Naive thymus-derived CD8-positive, alpha-beta T cell (primary cell): ENCODE measurements around the gene ZNF326. TPM values are rescaled to one million over a fixed set of nuclear protein-coding genes. Genes with fewer than 3 reads are reported as not detected.
"Not testable (repeated sequence)": the region's sequence is repeated elsewhere in the genome, so short reads cannot be mapped to it uniquely, and the experiment has no call there.

Experiments
- ATAC-seq, 2 donors: fragments of 150-1000 bp; cut with Tn5 transposase in 1 of 2; sonication (Bioruptor Pico), chemical (Tn5 transposase) in 1 of 2; 1 replicate in 1 of 2; 2 replicates in 1 of 2; pipeline ENCODE4 v1.10.0; 2021; ENCODE audit warnings: mild to moderate bottlenecking in 2 of 2, moderate library complexity in 2 of 2
- POLR2A ChIA-PET: fragments of 350-600 bp; sonication (Branson Sonifier 250); formaldehyde crosslinking; loops from one replicate; lab custom pipeline; 2021; ENCODE audit warnings: antibody characterized with exemption; lab: Charles Lee
- DNase-seq, 10 donors: peaks; one replicate each; pipeline versions ENCODE4 v3.0.0 to v3.0.0-alpha.2; 2020 to 2022
- H3K27ac Mint-ChIP-seq, 10 donors: one replicate each; pipeline ENCODE4 v1.8.0; 2020 to 2022; ENCODE audit warnings: mild to moderate bottlenecking in 10 of 10, mixed read lengths in 10 of 10, moderate library complexity in 4 of 10, inconsistent platforms in 1 of 10
- H3K27me3 Mint-ChIP-seq, 5 donors: one replicate each; pipeline ENCODE4 v1.8.0; 2021 to 2022; ENCODE audit warnings: mixed read lengths in 5 of 5
- H3K36me3 Mint-ChIP-seq, 3 donors: one replicate each; pipeline ENCODE4 v1.8.0; 2020 to 2022; ENCODE audit warnings: mixed read lengths in 3 of 3, mild to moderate bottlenecking in 2 of 3, inconsistent platforms in 1 of 3
- H3K4me1 Mint-ChIP-seq, 4 donors: one replicate each; pipeline ENCODE4 v1.8.0; 2021 to 2022; ENCODE audit warnings: mixed read lengths in 4 of 4
- H3K4me3 Mint-ChIP-seq, 10 donors: one replicate each; pipeline ENCODE4 v1.8.0; 2020 to 2022; ENCODE audit warnings: mild to moderate bottlenecking in 10 of 10, mixed read lengths in 10 of 10, moderate library complexity in 6 of 10, inconsistent platforms in 1 of 10
- H3K9me3 Mint-ChIP-seq, 9 donors: one replicate each; pipeline ENCODE4 v1.8.0; 2020 to 2022; ENCODE audit warnings: mixed read lengths in 9 of 9, mild to moderate bottlenecking in 3 of 9, inconsistent platforms in 1 of 9, moderate library complexity in 1 of 9
- polyA plus RNA-seq, 3 donors: library from polyadenylated mRNA; unstranded; fragments of 300-500 nt; fragmentation: Illumina TruSeq; gene quantifications; one replicate each; pipeline ENCODE4 v1.2.3, GENCODE V29; 2021
- total RNA-seq, 8 experiments: library from RNA in 2 of 8; stranded (reverse) in 2 of 8; gene quantifications; one replicate each; pipeline ENCODE4 v1.2.3 and lab custom pipeline; 2021 to 2026

Gene ZNF326
- total and polyA plus RNA-seq, 5 experiments from 2014 or later: 4.3 to 27.3 (median 6.0) TPM

- POLR2A ChIA-PET: no interaction called here
- Mint-ChIP-seq H3K36me3 (no peaks in the 10 kb centered on the region), H3K9me3 (no peaks in the 10 kb centered on the region)
These were observed 20.7 kb upstream of the ZNF326 start for GRCh38 chr1:89974256-89974655.

DNA sequence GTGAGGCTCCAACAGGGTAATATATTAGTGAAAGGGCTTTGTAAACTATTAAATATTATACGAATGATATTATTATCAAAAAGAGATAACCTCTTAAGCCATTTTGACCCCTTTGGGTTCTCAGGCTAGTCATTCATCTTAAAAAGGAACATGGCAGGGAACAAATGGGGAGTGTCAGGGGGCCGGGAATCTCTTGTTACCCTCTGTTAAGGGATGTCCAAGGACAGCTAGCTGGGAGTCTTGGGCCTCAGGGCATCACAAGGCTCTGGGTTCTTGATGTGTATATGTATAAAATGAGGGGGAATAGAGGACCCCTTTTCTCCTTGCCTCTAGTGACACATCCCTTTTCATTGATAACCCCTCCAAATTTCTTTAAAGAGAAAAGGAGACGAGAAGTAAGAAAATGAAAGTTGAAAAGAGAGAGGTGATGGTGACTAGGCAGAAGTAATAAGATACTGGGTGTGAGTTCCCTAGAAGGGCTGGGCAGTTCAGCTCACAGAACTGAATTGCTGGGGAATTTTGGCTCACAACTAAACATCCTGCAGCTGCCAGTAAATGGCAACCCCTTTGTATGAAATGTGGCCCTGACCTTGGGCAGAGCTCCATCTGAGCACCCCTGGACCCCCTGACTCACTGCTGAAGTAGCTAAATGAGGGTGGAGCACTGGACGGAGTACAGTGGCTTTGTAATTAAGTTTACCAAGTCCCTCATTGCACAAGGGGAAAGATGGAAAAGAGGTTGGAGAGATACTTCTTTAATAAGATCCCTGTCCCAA lies 20.0 kb upstream of the ZNF326 start:
- Mint-ChIP-seq H3K36me3 (no peaks in the 10 kb centered on the region), H3K9me3 (no peaks in the 10 kb centered on the region), H3K27ac (no peak overlapping the region), H3K4me3 (no peak overlapping the region), H3K4me1 (peaks cover 0 to 3% (median 0%) of the 10 kb centered on the region in 4 donors), H3K27me3 (peaks cover 0 to 2% (median 0%) of the 10 kb centered on the region in 5 donors)
- ATAC-seq: no peak
- no peak for DNase-seq
- POLR2A ChIA-PET: no interaction called here

More at GRCh38 chr1:89974256-89974655, 20.7 kb upstream of the ZNF326 start:
- Mint-ChIP-seq H3K27me3 (peaks cover 0 to 2% (median 0%) of the 10 kb centered on the region in 5 donors), H3K4me3 (no peak overlapping the region), H3K27ac (no peak overlapping the region), H3K4me1 (peaks cover 0 to 3% (median 0%) of the 10 kb centered on the region in 4 donors)
- ATAC-seq (no peak), DNase-seq (no peak)

GRCh38 chr1:89975540-89976125 lies 19.3 kb upstream of the ZNF326 start:
- Mint-ChIP-seq H3K27me3 (peaks cover 0 to 2% (median 0%) of the 10 kb centered on the region in 5 donors), H3K4me3 (no peak overlapping the region), H3K36me3 (no peaks in the 10 kb centered on the region), H3K27ac (peak overlapping the region in 1 of 10 donors; percentile 43), H3K4me1 (peaks cover 0 to 3% (median 0%) of the 10 kb centered on the region in 4 donors), H3K9me3 (no peaks in the 10 kb centered on the region)
- ATAC-seq: no peak
- no peak for DNase-seq
- POLR2A ChIA-PET: interaction anchor here (0.8 kb wide), 1 partner anchor 13 kb away, joined by 4 read pairs; no protein-coding TSS in a partner anchor

- Mint-ChIP-seq H3K27me3 (peaks cover 0 to 1% (median 0%) of the 10 kb centered on the region in 5 donors), H3K27ac (no peak overlapping the region), H3K4me1 (peaks cover 0 to 1% (median 0%) of the 10 kb centered on the region in 4 donors), H3K9me3 (no peaks in the 10 kb centered on the region), H3K4me3 (no peak overlapping the region), H3K36me3 (no peaks in the 10 kb centered on the region)
- no peak for ATAC-seq
- no peak for DNase-seq
- POLR2A ChIA-PET: no interaction called here
These were observed 16.2 kb upstream of the ZNF326 start for GRCh38 chr1:89978755-89979154.

DNA sequence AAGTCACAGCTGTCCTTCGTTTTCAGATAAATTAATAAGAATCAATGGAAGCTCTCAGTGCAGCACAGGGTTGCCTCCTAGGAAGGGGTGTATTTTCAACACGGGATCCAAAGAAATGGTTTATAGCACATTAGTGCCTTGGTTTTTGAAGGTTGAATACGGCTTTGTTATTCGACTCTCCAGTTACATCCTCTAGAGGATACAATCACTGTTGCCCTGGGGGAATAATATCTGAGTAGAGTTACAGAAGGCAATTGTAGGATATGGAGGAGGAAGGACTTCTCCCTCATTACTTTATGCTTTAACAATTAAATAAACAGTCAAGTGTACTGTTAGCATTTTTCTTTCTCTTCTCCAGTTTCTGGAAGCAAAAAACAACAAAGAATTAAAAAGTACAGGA lies 14.3 kb upstream of the ZNF326 start:
- no peak overlapping the region for H3K27ac Mint-ChIP-seq
- no peak overlapping the region for H3K4me3 Mint-ChIP-seq
- H3K9me3 Mint-ChIP-seq: no peaks in the 10 kb centered on the region
- POLR2A ChIA-PET: no interaction called here
- DNase-seq (no peak), ATAC-seq (no peak)
- H3K4me1 Mint-ChIP-seq: no peaks in the 10 kb centered on the region
- no peaks in the 10 kb centered on the region for H3K27me3 Mint-ChIP-seq
- no peaks in the 10 kb centered on the region for H3K36me3 Mint-ChIP-seq

DNA sequence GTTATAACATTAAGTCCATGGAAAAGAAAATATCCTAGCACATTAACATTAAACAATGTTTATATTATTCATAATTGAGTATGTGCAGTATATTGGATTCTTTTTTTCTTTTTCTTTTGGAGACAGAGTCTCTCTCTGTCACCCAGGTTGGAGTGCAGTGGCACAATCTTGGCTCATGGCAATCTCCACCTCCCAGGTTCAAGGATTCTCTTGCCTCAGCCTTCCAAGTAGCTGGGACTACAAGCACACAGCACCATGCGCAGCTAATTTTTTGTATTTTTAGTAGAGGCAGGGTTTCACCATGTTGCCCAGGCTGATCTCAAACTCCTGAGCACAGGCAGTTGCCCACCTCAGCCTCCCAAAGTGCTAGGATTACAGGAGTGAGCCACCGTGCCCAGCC lies 12.1 kb upstream of the ZNF326 start:
- H3K27me3 Mint-ChIP-seq, H3K36me3 Mint-ChIP-seq, H3K4me1 Mint-ChIP-seq, H3K27ac Mint-ChIP-seq, H3K4me3 Mint-ChIP-seq, H3K9me3 Mint-ChIP-seq, DNase-seq, POLR2A ChIA-PET, ATAC-seq: not testable (repeated sequence)

DNA sequence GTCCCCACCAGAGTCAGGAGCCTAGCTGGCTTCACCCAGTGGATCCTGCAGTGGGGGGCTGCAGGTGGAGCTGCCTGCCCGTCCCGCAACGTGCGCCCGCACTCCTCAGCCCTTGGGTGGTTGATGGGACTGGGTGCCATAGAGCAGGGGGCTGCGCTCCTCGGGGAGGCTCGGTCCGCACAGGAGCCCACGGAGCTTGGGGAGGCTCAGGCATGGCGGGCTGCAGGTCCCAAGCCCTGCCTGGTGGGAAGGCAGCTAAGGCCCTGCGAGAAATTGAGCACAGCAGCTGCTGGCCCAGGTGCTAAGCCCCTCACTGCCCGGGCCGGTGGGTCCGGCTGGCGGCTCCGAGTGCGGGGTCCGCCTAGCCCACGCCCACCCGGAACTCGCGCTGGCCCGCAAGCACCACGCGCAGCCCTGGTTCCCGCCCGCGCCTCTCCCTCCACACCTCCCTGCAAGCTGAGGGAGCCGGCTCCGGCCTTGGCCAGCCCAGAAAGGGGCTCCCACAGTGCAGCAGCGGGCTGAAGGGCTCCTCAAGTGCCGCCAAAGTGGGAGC lies 10.3 kb upstream of the ZNF326 start:
- H3K4me1 Mint-ChIP-seq, H3K9me3 Mint-ChIP-seq, H3K36me3 Mint-ChIP-seq, H3K4me3 Mint-ChIP-seq, H3K27me3 Mint-ChIP-seq, H3K27ac Mint-ChIP-seq, ATAC-seq, DNase-seq: not testable (repeated sequence)
- POLR2A ChIA-PET: interaction anchor here (1.6 kb wide), 1 partner anchor 141 kb away, joined by 4 read pairs; no protein-coding TSS in a partner anchor

DNA sequence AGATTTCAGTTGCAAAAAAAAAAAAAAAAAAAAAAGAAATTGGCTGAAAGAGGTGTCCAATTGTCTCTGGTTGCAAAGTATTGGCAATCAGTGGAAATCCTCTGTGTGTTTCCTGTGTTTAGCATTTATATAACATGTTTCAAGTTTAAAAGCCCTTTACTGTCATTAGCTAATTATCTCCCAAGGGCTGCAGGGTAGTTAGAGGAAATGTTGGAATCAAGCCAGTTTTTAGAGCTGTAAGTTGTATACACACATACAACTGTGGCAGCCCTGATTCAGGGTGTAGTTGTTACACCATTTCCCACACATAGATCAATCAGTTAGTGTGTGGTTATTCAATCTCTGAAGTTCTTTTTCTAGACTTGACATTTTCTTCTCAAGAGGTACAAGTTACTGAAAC lies 8.9 kb upstream of the ZNF326 start:
- DNase-seq: no peak
- H3K9me3 Mint-ChIP-seq: no peaks in the 10 kb centered on the region
- no peak overlapping the region for H3K4me3 Mint-ChIP-seq
- H3K36me3 Mint-ChIP-seq: no peaks in the 10 kb centered on the region
- no peak for ATAC-seq
- no peaks in the 10 kb centered on the region for H3K4me1 Mint-ChIP-seq
- H3K27me3 Mint-ChIP-seq: peaks cover 0 to 2% (median 0%) of the 10 kb centered on the region in 5 donors
- POLR2A ChIA-PET: interaction anchor here (1.6 kb wide), 1 partner anchor 143 kb away, joined by 4 read pairs; no protein-coding TSS in a partner anchor
- no peak overlapping the region for H3K27ac Mint-ChIP-seq

GRCh38 chr1:89987159-89987819 lies 7.6 kb upstream of the ZNF326 start:
- peaks cover 0 to 4% (median 0%) of the 10 kb centered on the region in 5 donors for H3K27me3 Mint-ChIP-seq
- H3K4me1 Mint-ChIP-seq: no peaks in the 10 kb centered on the region
- H3K27ac Mint-ChIP-seq: peak overlapping the region in 1 of 10 donors; percentile 23
- H3K9me3 Mint-ChIP-seq: no peaks in the 10 kb centered on the region
- peak; percentile 89 to 95 for ATAC-seq
- H3K4me3 Mint-ChIP-seq: no peak overlapping the region
- POLR2A ChIA-PET: no interaction called here
- DNase-seq: peak in 9 of 10 donors; percentile 26 to 75 (median 62)
- no peaks in the 10 kb centered on the region for H3K36me3 Mint-ChIP-seq

DNA sequence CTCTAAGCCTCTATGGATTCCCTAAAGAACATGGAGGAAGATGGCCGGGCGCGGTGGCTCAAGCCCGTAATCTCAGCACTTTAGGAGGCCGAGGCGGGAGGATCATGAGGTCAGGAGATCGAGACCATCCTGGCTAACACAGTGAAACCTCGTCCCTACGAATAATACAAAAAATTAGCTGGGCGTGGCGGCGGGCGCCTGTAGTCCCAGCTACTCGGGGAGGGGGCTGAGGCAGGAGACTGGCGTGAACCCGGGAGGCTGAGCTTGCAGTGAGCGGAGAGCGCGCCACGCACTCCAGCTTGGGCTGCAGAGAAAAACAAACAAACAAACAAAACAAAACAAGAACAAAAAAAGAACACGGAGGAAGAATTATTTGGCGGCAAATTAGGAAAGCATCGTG lies 5.8 kb upstream of the ZNF326 start:
- ATAC-seq (no peak), DNase-seq (no peak)
- Mint-ChIP-seq H3K9me3 (no peaks in the 10 kb centered on the region), H3K27ac (no peak overlapping the region), H3K27me3 (peaks cover 0 to 4% (median 0%) of the 10 kb centered on the region in 5 donors), H3K4me3 (no peak overlapping the region), H3K36me3 (no peaks in the 10 kb centered on the region), H3K4me1 (peaks cover 0 to 1% (median 0%) of the 10 kb centered on the region in 4 donors)
- POLR2A ChIA-PET: interaction anchor here (1.2 kb wide), 1 partner anchor 184 kb away, joined by 3 read pairs; no protein-coding TSS in a partner anchor

- Mint-ChIP-seq H3K36me3 (no peaks in the 10 kb centered on the region), H3K27me3 (peaks cover 0 to 4% (median 0%) of the 10 kb centered on the region in 5 donors), H3K27ac (no peak overlapping the region), H3K4me3 (no peak overlapping the region), H3K9me3 (no peaks in the 10 kb centered on the region), H3K4me1 (peaks cover 0 to 4% (median 1%) of the 10 kb centered on the region in 4 donors)
- POLR2A ChIA-PET: no interaction called here
- ATAC-seq (no peak), DNase-seq (no peak)
These were observed 5.1 kb upstream of the ZNF326 start for GRCh38 chr1:89989799-89990198.

GRCh38 chr1:89990976-89991831 lies 3.7 kb upstream of the ZNF326 start:
- Mint-ChIP-seq H3K27ac (no peak overlapping the region), H3K4me1 (peaks cover 2 to 11% (median 9%) of the 10 kb centered on the region in 4 donors), H3K4me3 (no peak overlapping the region), H3K36me3 (peaks cover 0 to 4% (median 0%) of the 10 kb centered on the region in 3 donors), H3K9me3 (no peaks in the 10 kb centered on the region), H3K27me3 (peaks cover 0 to 4% (median 0%) of the 10 kb centered on the region in 5 donors)
- POLR2A ChIA-PET: no interaction called here
- ATAC-seq: no peak
- DNase-seq: no peak
